ENCODE data around the gene PLGRKT.
A peak's percentile ranks its signal among the peaks of the same experiment; 100 is the strongest.
"Not testable (repeated sequence)": the region's sequence is repeated elsewhere in the genome, so short reads cannot be mapped to it uniquely, and the experiment has no call there.

Gene PLGRKT, protein sequence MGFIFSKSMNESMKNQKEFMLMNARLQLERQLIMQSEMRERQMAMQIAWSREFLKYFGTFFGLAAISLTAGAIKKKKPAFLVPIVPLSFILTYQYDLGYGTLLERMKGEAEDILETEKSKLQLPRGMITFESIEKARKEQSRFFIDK

DNA sequence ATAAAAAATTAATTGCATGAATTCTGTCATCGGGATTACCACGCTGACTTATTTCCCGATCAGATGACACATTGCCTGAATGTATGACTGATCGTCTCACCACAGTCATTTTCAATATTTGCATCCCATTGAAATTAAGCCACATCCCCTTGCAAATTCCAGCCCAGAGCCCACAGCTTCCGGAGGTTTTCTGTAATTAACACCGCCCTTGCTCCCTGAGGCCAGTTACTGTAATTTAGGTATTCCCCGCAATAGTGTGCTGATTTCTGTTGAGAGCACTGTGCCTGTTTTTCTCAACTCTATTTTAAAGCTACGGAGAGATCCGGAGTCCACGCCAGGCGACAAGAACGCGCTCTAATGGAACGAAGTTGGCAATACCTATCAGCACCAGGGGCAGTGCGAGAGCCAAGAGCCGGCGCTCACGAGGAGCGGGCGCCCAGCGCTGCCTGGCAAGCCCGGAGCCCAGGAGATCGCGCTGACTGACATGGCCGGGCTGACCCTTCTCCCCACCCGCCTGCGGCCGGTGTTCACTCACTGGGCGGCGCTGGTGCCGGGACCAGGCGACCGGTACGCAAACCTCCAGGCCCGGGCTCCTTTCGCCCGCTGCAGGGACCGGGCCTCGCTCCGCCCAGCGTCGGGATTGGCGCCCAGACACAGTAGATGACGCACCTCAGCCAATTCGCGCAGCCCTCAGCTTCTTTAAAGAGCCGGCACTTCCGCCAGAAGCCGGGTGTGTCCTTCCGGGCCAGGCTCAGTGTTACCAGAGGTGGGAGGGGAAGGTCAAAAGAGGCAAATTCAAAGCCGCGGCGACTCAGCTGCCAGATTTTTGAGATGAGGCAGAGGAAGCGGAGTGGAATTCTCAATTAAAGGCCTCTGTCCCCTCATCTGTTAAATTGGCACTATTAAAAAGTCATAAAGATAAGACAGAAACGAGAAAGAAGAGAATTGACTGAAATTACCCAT lies at the start of gene PLGRKT:
TSS of gene PLGRKT (minus strand) at position 672 of the 963 bp plus-strand sequence. CDS start 5,948 bp downstream, outside the sequence.
- peak; percentile 82 for DNase-seq

DNA sequence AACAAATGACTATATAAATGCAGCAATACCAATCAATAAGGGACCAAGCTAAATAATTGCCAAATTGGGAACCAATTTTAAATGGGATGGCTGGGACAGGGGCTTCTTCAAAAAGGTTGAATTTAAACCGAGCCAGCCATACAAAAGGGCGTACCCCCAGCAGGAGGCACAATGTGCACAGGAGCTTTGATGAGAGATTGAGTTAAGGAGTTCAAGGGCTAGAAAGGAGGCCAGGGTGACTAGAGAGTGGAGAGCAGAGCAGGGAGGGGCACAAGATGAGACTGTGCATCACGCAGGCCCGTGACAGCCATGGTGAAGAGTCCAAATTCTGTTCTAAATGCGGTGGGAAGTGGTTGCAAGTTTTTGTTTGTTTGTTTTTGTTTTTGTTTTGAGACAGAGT lies 49.3 kb upstream of the PLGRKT start:
- DNase-seq, result no peak

DNA sequence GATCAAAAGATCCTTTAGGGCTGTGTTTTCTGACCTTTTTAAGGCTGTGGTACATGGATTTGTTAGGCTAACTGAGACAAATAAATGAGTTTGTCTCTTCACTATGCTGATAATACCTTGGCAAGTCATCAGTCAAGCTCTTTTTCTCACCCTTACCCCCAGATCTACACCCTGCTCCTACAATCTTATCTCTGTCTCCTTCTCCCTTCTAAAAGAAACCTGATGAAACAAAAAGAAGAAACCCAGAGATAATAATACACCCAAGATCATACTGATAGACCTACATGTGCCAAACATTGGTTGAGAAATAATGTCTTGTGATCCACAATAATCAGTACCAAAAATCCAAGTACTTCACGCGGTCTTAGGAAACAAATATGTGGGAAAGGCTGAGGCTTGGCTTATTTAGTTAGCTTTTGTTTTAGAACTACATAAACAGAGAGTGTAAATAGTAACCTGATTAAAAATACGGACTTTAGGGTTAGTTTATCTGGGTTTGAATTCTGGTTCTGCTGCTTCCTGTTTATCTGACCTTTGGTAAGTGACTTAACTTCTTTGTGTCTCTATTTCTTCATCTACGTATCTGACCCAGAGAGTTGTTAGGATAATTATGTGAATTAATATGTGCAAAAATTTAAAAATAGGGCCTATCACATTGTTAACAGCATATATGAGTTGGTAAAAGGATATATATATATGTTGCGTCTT lies 47.8 kb upstream of the PLGRKT start:
- no peak for DNase-seq

DNA sequence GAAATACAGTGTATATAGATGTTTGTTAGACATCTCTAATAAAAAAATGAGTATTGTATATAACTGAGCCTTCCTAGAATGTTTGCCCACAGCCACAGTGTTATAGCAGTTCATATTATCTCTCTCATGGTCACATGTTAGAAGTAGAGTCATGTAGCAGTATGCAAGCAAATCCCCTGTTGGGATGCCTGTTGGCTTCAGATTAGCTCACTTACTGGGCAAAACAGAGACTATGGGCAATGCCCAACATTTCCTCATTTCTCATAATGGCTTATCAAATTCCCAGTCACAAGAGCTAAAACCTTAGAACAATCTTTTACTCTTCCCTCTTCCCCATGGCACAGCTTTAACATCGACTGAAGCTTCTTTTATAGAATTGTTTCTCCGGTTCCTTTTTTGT lies 45.6 kb upstream of the PLGRKT start:
- no peak for DNase-seq

DNA sequence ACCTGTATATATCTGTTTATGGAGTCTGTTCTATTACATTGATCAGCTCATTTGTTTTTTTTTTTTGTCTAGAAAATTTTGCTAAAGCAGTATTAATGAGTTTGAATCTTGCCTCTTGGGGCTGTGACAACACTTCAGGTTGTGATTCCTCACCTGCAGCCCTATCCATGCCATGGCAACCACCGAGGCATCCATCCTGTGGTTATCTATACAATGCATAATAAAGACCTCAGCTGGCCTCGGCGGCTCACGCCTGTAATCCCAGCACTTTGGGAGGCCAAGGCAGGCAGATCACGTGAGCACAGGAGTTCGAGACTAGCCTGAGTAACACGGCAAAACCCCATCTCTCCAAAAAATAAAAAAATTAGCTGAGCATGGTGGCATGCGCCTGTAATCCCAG lies 44.5 kb upstream of the PLGRKT start:
- DNase-seq, result no peak

DNA sequence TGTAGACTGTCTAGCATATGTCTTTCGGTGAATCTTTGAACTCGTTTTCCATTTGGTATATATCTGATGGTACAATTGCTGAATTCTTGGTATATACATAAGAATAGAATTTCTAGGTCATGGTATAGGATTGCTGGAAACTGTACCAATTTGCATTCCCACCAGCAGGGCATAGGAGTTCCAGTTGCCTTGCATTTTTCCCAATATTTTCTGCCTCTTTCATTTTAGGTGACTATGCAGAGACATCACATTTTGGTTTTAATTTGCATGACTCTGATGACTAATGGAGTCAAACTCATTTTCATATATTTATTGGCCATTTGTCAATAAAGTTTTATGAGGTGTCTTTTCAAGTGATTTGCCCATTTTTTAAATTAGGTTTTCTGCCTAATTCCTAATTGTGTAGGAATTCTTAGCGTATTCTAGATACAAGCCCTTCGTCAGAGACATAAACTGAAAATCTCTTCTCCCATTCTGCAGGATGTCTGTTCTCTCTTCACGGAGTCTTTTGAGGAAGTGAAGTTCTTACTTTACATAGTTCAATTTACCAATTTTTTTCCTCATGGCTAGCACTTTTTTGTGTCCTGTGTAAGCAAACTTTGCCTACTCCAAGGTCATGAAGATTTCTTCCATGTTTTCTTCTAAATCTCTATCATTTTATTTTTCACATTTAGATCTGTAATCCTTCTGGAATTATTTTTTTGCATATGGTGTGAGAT lies 43.8 kb upstream of the PLGRKT start:
- no peak for DNase-seq

DNA sequence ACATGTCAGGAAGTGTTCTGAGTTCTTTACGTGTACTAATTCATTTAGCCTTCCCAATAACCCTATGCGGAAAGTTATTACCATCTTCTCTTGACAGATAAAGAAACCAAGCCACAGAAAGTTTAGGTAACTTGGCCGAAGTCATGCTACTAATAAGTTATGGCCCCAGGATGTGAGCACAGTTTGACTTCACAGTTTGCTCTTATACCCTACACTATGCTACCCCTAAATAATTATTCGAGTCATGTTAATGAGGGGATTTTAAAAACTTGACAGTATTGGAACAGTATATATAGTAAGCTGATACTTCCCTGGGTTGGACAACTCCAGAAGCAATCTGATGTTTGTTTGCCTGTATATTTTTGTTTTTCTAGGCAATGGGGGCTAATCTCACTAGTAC lies 43.2 kb upstream of the PLGRKT start:
- DNase-seq, result no peak

DNA sequence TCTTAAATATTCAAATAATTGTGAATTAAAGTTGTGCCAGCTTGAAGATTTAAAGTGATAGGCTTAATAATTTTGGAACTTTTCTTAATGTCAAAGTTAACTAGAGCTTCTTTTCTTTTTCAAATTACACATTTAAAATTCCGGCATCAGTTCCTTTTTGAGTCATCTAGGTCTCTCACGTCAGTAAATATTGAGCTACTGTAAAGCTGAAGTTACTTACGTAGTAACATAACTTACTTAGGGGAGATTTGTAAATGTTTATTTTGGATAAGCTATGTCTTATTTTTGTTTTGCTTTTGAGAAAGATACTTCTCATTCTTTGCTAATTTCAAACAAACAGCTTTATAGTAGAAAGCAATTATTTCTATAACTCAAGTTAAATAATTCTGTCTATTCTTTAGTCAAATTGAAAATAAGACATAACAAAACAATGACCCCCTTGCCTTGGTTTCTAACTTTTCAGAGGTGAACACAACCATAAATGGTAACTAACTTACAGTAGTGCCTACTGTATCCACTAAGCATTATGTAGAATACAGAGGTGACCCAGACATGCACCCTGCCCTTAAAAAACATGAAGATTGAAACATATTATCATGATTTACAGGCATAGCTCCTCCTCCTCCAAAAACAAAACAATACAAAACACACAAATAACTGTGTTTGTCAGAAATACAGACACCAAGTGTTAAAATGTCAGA lies 42.4 kb upstream of the PLGRKT start:
- no peak for DNase-seq

DNA sequence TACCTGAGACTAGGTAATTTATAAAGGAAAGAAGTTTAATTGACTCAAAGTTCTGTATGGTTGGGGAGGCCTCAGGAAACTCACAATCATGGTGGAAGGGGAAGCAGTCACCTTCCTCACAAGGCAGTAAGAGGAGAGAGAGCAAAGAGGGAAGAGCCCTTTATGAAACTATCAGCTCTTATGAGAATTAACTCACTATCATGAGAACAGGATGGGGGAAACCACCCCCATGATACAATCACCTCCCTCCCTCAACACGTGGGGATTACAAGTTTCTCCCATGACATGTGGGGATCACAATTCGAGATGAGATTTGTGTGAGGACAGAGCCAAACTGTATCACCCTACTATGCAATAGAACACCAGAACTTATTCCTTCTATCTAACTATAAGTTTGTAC lies 40.5 kb upstream of the PLGRKT start:
- no peak for DNase-seq

DNA sequence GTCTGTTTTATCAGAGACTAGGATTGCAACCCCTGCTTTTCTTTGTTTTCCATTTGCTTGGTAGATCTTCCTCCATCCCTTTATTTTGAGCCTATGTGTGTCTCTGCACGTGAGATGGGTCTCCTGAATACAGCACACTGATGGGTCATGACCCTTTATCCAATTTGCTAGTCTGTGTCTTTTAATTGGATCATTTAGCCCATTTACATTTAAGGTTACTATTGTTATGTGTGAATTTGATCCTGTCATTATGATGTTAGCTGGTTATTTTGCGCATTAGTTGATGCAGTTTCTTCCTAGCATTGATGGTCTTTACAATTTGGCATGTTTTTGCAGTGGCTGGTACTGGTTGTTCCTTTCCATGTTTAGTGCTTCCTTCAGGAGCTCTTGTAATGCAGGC lies 37.9 kb upstream of the PLGRKT start:
- DNase-seq, result not testable (repeated sequence)

DNA sequence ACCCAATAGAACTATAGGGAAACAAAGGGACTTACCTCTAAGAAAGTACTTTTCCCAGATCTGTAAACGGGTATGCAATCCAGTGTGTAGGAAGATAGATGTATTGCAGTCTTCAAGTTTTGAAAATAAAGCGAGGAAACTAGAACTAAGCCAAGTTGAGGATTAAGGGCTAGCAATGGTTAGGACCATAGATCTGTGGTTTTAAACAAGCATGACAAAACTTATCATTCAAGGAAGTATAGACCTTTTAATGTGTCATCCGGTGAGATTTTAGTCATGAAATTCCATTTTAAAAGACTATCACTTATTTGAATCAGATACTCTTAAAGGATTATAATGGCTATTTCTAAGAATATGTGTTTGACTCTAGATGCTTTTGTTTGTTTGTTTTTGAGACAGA lies 33.1 kb upstream of the PLGRKT start:
- DNase-seq, result no peak

DNA sequence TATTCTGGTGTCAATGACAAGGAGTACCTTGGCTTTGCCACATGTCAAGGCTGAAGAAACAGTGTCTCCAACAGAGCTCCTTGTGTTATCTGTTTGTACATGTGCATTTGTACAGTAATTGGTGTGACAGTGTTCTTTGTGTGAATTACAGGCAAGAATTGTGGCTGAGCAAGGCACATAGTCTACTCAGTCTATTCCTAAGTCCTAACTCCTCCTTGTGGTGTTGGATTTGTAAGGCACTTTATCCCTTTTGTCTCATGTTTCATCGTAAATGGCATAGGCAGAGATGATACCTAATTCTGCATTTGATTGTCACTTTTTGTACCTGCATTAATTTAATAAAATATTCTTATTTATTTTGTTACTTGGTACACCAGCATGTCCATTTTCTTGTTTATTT lies 32.4 kb upstream of the PLGRKT start:
- DNase-seq, result no peak

DNA sequence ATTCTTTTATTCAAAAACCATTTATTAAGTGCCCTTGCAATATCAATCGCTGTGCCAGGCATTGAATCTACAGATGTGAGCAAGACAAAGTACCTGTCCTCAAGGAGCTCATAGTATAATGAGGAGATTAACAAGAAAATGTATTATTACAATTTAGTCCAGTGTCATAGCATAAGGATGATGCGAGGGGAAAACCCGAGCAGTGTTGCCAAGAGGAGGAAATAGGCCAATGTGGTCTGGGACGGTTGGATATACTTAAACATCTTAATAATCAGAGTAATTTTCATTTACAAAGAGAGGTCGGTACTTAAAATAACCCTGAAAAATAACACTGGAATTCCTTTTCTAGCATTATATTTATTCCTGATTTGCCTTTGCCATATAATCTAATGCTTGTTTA lies 31.1 kb upstream of the PLGRKT start:
- no peak for DNase-seq

DNA sequence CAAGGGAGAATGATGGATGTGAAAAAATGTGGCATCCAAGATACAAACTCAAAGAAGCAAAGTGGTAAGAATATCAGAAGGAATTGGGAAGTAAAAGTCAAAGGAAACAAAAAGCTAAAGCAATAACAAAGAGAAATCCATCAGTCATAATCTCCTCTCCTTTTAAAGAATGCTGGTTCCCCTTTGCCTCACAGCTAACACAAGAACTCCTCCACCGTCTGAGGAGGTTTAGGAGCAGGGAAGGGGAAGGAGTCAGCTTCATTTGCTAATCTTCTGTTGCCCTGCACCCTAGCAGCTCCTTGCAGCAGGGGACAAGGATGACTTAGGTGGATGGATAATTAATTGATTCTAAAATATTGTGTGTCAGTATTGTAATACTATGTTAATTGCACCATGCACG lies 29.0 kb upstream of the PLGRKT start:
- no peak for DNase-seq

DNA sequence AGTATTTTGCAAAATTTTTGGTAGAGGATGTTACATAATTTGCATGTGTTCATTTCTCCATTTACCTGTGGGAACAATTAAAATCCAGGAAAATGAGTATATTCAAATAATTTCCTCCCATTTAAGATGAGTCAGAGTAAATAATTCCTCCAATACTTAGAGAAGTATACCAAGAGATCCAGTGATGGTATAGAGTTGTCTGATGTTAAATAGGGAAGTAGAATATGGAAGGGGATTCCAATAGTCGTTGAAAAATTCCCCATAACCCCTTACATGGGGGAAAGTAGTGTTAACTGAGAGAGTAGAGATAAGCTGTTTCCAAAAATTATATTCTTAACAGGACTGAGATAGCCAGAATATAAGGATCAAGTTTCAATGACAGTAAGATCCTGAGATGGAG lies 28.3 kb upstream of the PLGRKT start:
- DNase-seq, result no peak

DNA sequence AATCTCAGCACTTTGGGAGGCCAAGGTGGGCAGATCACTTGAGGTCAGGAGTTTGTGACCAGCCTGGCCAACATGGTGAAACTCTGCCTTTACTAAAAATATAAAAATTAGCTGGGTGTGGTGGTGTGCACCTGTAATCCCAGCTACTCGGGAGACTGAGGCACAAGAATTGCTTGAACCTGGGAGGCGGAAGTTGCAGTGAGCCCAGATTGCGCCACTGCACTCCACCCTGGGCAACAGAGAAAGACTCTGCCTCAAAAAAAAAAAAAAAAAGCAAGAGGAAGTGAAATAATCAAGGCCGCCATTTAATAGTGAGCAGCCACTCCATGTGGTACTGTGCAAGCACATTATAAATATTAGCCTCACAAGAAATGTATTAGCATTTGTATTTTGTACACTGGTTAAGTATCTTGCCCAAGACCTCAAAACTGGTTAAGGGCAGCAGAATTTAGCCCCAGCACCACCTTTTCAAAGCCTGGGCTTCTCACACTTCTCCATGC lies 27.2 kb upstream of the PLGRKT start:
- not testable (repeated sequence) for DNase-seq

DNA sequence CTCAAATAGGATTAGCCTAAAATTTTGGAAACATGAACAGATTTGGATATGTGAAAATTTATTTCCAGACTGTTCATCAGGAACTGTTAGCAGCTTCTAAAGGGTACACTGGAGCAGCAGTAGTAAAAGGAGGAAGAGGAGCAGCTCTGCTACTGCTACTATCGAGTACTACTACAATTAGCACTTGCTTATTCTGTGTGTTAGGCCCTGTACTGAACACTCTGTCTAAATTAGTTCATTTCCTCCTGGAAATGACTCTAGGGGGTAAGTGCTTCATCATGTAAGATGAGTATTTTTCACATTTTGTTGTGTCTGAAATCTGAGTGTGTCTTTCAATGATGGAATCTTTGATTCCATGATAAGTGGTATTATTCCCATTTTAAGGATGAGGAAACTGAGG lies 22.4 kb upstream of the PLGRKT start:
- DNase-seq, result no peak

DNA sequence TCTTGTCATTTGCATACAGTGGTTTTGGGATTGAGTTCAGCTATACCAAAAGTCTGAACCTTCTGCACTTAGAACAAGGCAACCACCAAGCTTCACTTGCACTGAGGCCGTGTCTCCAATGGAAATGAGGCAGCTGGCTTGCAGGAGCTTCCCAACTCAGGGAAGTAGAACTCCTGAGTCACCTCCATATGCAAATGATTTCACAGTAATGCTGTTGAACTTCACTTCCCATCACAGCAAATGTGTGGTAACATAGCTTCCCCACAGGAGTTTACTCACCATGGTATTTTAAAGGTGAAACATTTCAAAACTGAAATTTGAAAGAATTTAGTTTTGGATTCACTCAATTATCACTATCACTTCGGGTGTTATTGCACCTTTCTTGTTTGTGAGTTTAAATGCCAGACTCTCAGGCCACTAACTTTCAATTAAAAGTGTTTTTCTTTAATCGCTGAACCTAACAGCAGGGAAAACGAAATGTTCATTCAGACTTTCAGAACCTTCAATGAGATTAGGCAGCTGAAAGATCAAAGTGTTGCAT lies 21.6 kb upstream of the PLGRKT start:
- no peak for DNase-seq

DNA sequence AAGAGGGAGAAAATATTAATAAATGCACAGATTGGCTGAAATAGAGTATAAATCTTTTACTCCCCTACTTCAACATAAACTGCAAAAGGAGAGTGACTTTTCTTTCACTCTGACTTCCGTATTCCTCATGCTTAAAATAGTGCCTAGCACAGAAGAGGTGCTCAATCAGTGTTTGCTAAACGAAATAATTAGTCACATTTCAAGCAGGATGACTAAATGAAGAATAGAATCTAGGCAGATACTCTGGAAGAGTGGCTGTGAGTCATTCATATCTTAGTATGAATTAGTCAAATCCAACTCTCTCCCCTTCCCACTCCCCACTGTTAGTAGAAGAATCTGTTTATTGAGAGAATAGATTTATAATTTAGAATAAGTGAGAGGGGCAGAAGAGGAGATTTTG lies 17.5 kb upstream of the PLGRKT start:
- no peak for DNase-seq

DNA sequence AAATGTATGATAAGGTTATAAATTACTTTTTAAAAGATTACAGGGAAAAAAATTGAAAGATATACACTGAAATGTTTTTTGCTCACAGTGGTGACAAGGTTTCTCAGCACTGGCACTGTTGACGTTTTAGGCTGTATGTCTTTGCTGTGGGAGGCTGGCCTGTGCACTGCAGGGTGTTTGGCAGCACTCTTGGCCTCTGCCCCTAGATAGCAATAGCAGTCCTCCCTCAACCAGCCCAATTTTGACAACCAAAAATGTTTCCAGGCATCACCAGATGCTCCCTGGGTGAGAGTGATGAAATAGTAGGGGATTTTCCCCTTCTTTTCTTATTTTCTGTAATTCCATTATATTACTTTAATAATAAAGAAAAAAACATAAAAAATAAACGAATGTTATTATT lies 15.9 kb upstream of the PLGRKT start:
- no peak for DNase-seq

DNA sequence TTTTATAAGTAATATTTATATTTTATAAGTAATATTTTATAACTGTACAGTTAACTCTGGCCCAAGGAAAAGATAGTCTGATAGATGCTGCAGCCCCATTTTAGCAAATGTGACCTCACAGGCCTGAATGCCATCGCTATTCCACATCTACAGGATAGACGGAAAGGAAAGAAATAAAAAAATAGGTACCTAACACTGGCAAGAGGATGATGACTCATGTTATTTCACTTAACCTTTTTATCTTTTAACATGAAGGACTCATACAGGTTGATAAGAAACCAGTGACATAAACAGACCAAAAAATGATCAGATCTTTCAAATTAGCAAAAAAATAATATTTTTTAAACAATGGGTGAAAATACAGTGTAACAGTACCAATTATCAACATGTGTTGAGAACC lies 15.3 kb upstream of the PLGRKT start:
- DNase-seq, result no peak

DNA sequence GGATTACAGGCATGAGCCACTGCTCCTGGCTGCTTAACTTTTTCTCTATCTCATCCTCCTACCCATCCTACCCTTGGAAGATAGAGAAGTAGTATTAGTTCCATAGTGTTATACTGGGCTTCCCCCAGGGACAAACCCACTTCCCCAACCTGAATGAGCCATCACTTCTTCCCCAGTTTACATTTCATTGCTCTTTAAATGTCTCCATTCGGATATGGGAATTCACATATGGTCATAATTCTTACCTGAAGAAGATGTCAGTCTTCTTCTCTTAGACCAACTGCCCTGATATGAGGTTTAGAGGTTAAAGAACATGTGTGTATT lies 14.5 kb upstream of the PLGRKT start:
- DNase-seq, result no peak

Data from NCI-H2081 treated with DMSO at 0.1 percent for 48 hours (cell line).